HEK293 (cell line): ENCODE measurements around the gene AADAT.

Experiments
- CTCF ChIA-PET: fragments of 350-600 bp; formaldehyde crosslinking; extraction: SDS; loops from one replicate; lab custom pipeline; 2021; ENCODE audit warnings: antibody characterized with exemption; lab: Yijun Ruan, JAX
- POLR2A ChIA-PET: fragments of 300-600 bp; formaldehyde crosslinking; extraction: SDS; loops from one replicate; lab custom pipeline; 2020; ENCODE audit warnings: antibody characterized with exemption, inconsistent platforms; lab: Yijun Ruan, JAX
- H3K27ac ChIP-seq: fragments of 200-500 bp; sonication (Bioruptor generic); 2 replicates; pipeline ENCODE4 v1.5.1; 2014; ENCODE audit warnings: low read depth, low read length, control low read depth, inconsistent platforms; ENCODE audit errors: extremely low read depth
- H3K36me3 ChIP-seq, 2 experiments: fragments of 200-500 bp in 1 of 2; sonication (Bioruptor generic) in 1 of 2; 1 replicate in 1 of 2; 2 replicates in 1 of 2; pipeline ENCODE4 v1.5.1; 2014 to 2017; ENCODE audit warnings: inconsistent platforms in 2 of 2, low read length in 2 of 2; ENCODE audit not compliant: control insufficient read depth in 2 of 2, insufficient read depth in 1 of 2
- H3K4me1 ChIP-seq: fragments of 200-500 bp; sonication (Bioruptor generic); 2 replicates; pipeline ENCODE4 v1.5.1; 2014; ENCODE audit warnings: mild to moderate bottlenecking, low read length, inconsistent platforms; ENCODE audit not compliant: control insufficient read depth, insufficient read depth
- H3K4me3 ChIP-seq: 2 replicates; pipeline ENCODE4 v1.5.1; 2011; ENCODE audit warnings: low read depth, mild to moderate bottlenecking, control low read depth, low read length, moderate library complexity
- H3K9me3 ChIP-seq: fragments of 200-500 bp; sonication (Bioruptor generic); 2 replicates; pipeline ENCODE4 v1.5.1; 2014; ENCODE audit warnings: low read depth, low read length, inconsistent platforms; ENCODE audit not compliant: control insufficient read depth, insufficient read depth
- CTCF ChIP-seq: fragments of 450-650 bp; formaldehyde crosslinking; IDR thresholded peaks from 2 replicates; pipeline ENCODE4 v1.5.1; 2016; ENCODE audit warnings: missing biosample characterization, missing genetic modification characterization
- GLI2 ChIP-seq: fragments of 450-650 bp; formaldehyde crosslinking; IDR thresholded peaks from 2 replicates; pipeline ENCODE4; 2017; ENCODE audit warnings: missing biosample characterization, missing genetic modification characterization, low read depth, borderline replicate concordance
- TCF7L2 ChIP-seq: IDR thresholded peaks from 2 replicates; pipeline ENCODE4 v1.6.1; 2011; ENCODE audit warnings: low read depth, mild to moderate bottlenecking, inconsistent platforms, low read length, moderate library complexity, borderline replicate concordance
- ZNF202 ChIP-seq: fragments of 450-650 bp; formaldehyde crosslinking; IDR thresholded peaks from 2 replicates; pipeline ENCODE4 v1.5.1; 2016; ENCODE audit warnings: missing biosample characterization, missing genetic modification characterization, borderline replicate concordance
- ZNF211 ChIP-seq: fragments of 450-650 bp; formaldehyde crosslinking; IDR thresholded peaks from 2 replicates; pipeline ENCODE4 v1.5.1; 2016; ENCODE audit warnings: low read depth, missing biosample characterization, missing genetic modification characterization
- ZNF214 ChIP-seq: fragments of 450-650 bp; formaldehyde crosslinking; IDR thresholded peaks from 2 replicates; pipeline ENCODE4 v1.5.1; 2017; ENCODE audit warnings: missing biosample characterization, mild to moderate bottlenecking, missing genetic modification characterization, borderline replicate concordance
- ZNF23 ChIP-seq: fragments of 450-650 bp; formaldehyde crosslinking; IDR thresholded peaks from 2 replicates; pipeline ENCODE4 v1.5.1; 2016; ENCODE audit warnings: missing biosample characterization, missing genetic modification characterization, borderline replicate concordance
- ZNF266 ChIP-seq: fragments of 450-650 bp; formaldehyde crosslinking; IDR thresholded peaks from 2 replicates; pipeline ENCODE4 v1.5.1; 2016; ENCODE audit warnings: missing biosample characterization, missing genetic modification characterization, low read depth
- ZNF302 ChIP-seq: fragments of 450-650 bp; formaldehyde crosslinking; IDR thresholded peaks from 2 replicates; pipeline ENCODE4 v1.5.1; 2016; ENCODE audit warnings: missing biosample characterization, missing genetic modification characterization, low read depth
- ZNF518A ChIP-seq: fragments of 450-650 bp; formaldehyde crosslinking; conservative IDR thresholded peaks from 2 replicates; pipeline ENCODE4 v1.5.1; 2016; ENCODE audit warnings: low read depth, missing biosample characterization, missing genetic modification characterization
- ZNF548 ChIP-seq: fragments of 450-650 bp; formaldehyde crosslinking; IDR thresholded peaks from 2 replicates; pipeline ENCODE4 v1.5.1; 2016; ENCODE audit warnings: missing biosample characterization, missing genetic modification characterization
- ZNF549 ChIP-seq: fragments of 450-650 bp; IDR thresholded peaks from 2 replicates; pipeline ENCODE4 v1.5.1; 2018; ENCODE audit warnings: missing biosample characterization, missing genetic modification characterization, mild to moderate bottlenecking, inconsistent platforms, moderate library complexity
- ZNF677 ChIP-seq: fragments of 450-650 bp; IDR thresholded peaks from 2 replicates; pipeline ENCODE4 v1.5.0; 2018; ENCODE audit warnings: missing biosample characterization, mild to moderate bottlenecking, missing genetic modification characterization, moderate library complexity
- ZNF843 ChIP-seq: fragments of 450-650 bp; formaldehyde crosslinking; IDR thresholded peaks from 2 replicates; pipeline ENCODE4 v1.5.1; 2016; ENCODE audit warnings: missing biosample characterization, missing genetic modification characterization
- TF ChIP-seq, protein P1 (sequence below): fragments of 450-650 bp; formaldehyde crosslinking; IDR thresholded peaks from 2 replicates; pipeline ENCODE4 v1.5.1; 2016; ENCODE audit warnings: missing biosample characterization, missing genetic modification characterization
- TF ChIP-seq, protein P2 (sequence below): fragments of 450-650 bp; formaldehyde crosslinking; IDR thresholded peaks from 2 replicates; pipeline ENCODE4 v1.5.1; 2016; ENCODE audit warnings: missing biosample characterization, missing genetic modification characterization
- TF ChIP-seq, protein P3 (sequence below): fragments of 450-650 bp; formaldehyde crosslinking; IDR thresholded peaks from 2 replicates; pipeline ENCODE4 v1.5.1; 2016; ENCODE audit warnings: missing biosample characterization, missing genetic modification characterization
- TF ChIP-seq, protein P4 (sequence below): fragments of 450-650 bp; formaldehyde crosslinking; IDR thresholded peaks from 2 replicates; pipeline ENCODE4 v1.5.1; 2016; ENCODE audit warnings: missing biosample characterization, missing genetic modification characterization

Gene AADAT

GRCh38 chr4:170106900-170107299 lies 17.1 kb upstream of the AADAT start (continued):
- TF ChIP-seq, protein P1, sequence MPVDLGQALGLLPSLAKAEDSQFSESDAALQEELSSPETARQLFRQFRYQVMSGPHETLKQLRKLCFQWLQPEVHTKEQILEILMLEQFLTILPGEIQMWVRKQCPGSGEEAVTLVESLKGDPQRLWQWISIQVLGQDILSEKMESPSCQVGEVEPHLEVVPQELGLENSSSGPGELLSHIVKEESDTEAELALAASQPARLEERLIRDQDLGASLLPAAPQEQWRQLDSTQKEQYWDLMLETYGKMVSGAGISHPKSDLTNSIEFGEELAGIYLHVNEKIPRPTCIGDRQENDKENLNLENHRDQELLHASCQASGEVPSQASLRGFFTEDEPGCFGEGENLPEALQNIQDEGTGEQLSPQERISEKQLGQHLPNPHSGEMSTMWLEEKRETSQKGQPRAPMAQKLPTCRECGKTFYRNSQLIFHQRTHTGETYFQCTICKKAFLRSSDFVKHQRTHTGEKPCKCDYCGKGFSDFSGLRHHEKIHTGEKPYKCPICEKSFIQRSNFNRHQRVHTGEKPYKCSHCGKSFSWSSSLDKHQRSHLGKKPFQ (tag by site-specific recombination): no peak
- TF ChIP-seq ZNF677 (tag by site-specific recombination): no peak
- TF ChIP-seq, protein P2, sequence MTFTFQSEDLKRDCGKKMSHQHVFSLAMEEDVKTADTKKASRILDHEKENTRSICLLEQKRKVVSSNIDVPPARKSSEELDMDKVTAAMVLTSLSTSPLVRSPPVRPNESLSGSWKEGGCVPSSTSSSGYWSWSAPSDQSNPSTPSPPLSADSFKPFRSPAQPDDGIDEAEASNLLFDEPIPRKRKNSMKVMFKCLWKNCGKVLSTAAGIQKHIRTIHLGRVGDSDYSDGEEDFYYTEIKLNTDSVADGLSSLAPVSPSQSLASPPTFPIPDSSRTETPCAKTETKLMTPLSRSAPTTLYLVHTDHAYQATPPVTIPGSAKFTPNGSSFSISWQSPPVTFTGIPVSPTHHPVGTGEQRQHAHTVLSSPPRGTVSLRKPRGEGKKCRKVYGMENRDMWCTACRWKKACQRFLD (tag by site-specific recombination): no peak
- no peak for TF ChIP-seq ZNF202 (tag by site-specific recombination)
- TF ChIP-seq, all 188 proteins: peak for 0

DNA sequence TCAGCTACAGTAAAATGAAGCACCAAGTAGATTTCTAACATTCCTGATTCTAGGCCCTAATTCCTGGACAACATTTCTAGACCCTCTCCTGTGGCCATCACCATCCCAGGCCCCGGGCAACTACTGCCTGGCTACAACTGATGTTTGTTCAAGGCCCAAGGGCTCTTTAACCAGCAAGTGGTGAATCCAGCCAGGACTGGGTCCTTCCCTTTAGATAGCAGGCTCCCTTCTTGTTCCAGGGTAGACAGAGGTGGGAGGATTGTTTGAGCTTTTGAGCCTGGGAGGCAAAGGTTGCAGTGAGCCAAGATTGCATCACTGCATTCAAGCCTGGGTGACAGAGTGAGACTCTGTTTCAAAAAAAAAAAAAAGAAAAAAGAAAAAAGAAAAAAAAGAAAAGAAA lies 12.7 kb upstream of the AADAT start:
- ChIA-PET POLR2A (no interaction called here), CTCF (interaction anchor here (0.8 kb wide), 1 partner anchor 300 kb away, joined by 3 read pairs; no protein-coding TSS in a partner anchor)
- Histone ChIP-seq H3K27ac (no peak overlapping the region), H3K4me1 (no peaks in the 10 kb centered on the region), H3K9me3 (no peaks in the 10 kb centered on the region), H3K4me3 (no peak overlapping the region), H3K36me3 (no peaks in the 10 kb centered on the region)
- no peak for TF ChIP-seq ZNF202 (tag by site-specific recombination)
- TF ChIP-seq ZNF211: no peak
- TF ChIP-seq, protein P3, sequence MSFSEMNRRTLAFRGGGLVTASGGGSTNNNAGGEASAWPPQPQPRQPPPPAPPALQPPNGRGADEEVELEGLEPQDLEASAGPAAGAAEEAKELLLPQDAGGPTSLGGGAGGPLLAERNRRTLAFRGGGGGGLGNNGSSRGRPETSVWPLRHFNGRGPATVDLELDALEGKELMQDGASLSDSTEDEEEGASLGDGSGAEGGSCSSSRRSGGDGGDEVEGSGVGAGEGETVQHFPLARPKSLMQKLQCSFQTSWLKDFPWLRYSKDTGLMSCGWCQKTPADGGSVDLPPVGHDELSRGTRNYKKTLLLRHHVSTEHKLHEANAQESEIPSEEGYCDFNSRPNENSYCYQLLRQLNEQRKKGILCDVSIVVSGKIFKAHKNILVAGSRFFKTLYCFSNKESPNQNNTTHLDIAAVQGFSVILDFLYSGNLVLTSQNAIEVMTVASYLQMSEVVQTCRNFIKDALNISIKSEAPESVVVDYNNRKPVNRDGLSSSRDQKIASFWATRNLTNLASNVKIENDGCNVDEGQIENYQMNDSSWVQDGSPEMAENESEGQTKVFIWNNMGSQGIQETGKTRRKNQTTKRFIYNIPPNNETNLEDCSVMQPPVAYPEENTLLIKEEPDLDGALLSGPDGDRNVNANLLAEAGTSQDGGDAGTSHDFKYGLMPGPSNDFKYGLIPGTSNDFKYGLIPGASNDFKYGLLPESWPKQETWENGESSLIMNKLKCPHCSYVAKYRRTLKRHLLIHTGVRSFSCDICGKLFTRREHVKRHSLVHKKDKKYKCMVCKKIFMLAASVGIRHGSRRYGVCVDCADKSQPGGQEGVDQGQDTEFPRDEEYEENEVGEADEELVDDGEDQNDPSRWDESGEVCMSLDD (tag by site-specific recombination): no peak
- TF ChIP-seq ZNF302: no peak
- no peak for TF ChIP-seq GLI2 (tag by site-specific recombination)
- TF ChIP-seq, protein P4, sequence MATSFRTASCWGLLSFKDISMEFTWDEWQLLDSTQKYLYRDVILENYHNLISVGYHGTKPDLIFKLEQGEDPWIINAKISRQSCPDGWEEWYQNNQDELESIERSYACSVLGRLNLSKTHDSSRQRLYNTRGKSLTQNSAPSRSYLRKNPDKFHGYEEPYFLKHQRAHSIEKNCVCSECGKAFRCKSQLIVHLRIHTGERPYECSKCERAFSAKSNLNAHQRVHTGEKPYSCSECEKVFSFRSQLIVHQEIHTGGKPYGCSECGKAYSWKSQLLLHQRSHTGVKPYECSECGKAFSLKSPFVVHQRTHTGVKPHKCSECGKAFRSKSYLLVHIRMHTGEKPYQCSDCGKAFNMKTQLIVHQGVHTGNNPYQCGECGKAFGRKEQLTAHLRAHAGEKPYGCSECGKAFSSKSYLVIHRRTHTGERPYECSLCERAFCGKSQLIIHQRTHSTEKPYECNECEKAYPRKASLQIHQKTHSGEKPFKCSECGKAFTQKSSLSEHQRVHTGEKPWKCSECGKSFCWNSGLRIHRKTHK (tag by site-specific recombination): no peak
- no peak for TF ChIP-seq ZNF549
- no peak for TF ChIP-seq ZNF23 (tag by site-specific recombination)
- no peak for TF ChIP-seq CTCF
- TF ChIP-seq ZNF266: no peak
- TF ChIP-seq ZNF214 (tag by site-specific recombination): no peak
- TF ChIP-seq TCF7L2: no peak
- no peak for TF ChIP-seq ZNF518A (tag by site-specific recombination)
- no peak for TF ChIP-seq ZNF548 (tag by site-specific recombination)
- TF ChIP-seq ZNF843 (tag by site-specific recombination): no peak
